ENCODE data around the gene CFAP43.

GRCh38 chr10:104281694-104282093 is 49.5 kb upstream of the CFAP43 start:
- TF ChIP-seq CTCF (IDR thresholded peaks at IDR 0.05) (no peak), POLR2AphosphoS5 (IDR thresholded peaks at IDR 0.05; ENCODE audit: insufficient read depth in 1 of 2, low read depth in 1 of 2) (no peak), POLR2A (IDR thresholded peaks at IDR 0.05) (no peak)
